Keratinocyte (primary cell): ENCODE results near the gene WNT7B.

Source experiments
- CTCF ChIP-seq, 3 experiments: IDR thresholded peaks in 1 of 3; conservative IDR thresholded peaks in 1 of 3; optimal IDR thresholded peaks in 1 of 3; 2 replicates in 2 of 3; 3 replicates in 1 of 3; pipeline versions ENCODE3 to v1.5.1; 2011; ENCODE audit warnings: low read length in 3 of 3, mild to moderate bottlenecking in 3 of 3, moderate library complexity in 2 of 3, control low read depth in 1 of 3, inconsistent platforms in 1 of 3; ENCODE audit not compliant: insufficient read depth in 2 of 3; ENCODE audit errors: extremely low read depth in 1 of 3
- EZH2 ChIP-seq: IDR thresholded peaks from one replicate; pipeline ENCODE4 v1.6.1; 2012; ENCODE audit warnings: inconsistent platforms, mild to moderate bottlenecking, low read length, moderate library complexity

- TF ChIP-seq CTCF (optimal IDR thresholded peaks at IDR 0.05 in 1 of 3, IDR thresholded peaks at IDR 0.05 in 1 of 3, conservative IDR thresholded peaks at IDR 0.05 in 1 of 3; ENCODE audit: extremely low read depth in 1 of 3, insufficient read depth in 2 of 3, low read length in 3 of 3) (no peak), EZH2 (no peak)
Observed at GRCh38 chr22:45928726-45929368, 48.1 kb downstream of the WNT7B start.
